Mammary epithelial cell (primary cell): ENCODE measurements around the gene RBM47.

Source experiments
- CTCF ChIP-seq, 2 donors: IDR thresholded peaks in 1 of 2; conservative IDR thresholded peaks in 1 of 2; 2 replicates each; pipeline ENCODE4 v1.5.1; 2011 to 2012; ENCODE audit warnings: inconsistent platforms in 2 of 2, low read length in 2 of 2, mild to moderate bottlenecking in 2 of 2, control low read depth in 1 of 2, low read depth in 1 of 2; ENCODE audit not compliant: insufficient read depth in 1 of 2; ENCODE audit errors: extremely low read depth in 1 of 2
- EZH2 ChIP-seq: IDR thresholded peaks from 2 replicates; pipeline ENCODE4 v1.6.1; 2012; ENCODE audit warnings: low read length, inconsistent platforms, borderline replicate concordance

DNA sequence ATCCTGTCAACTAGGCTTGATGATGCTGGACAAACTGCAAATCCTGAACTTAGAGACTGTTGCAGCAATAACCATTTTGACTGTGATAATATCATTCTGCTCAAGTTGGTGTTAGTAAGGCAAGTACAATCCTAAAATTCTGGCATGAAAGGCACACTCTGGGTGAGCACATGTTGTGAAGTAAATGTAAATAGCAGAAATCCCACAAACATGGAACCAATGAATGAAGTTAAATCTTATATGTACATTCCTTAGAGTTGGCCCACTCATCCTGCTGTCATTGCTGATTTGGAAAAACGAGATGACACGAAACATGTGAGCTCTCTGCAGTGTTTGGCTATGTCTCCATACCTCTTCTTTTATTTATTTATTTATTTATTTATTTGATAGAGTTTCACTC lies 21.0 kb downstream of the RBM47 start:
- TF ChIP-seq CTCF (conservative IDR thresholded peaks at IDR 0.05 in 1 of 2, IDR thresholded peaks at IDR 0.05 in 1 of 2; ENCODE audit: extremely low read depth in 1 of 2, insufficient read depth in 1 of 2, low read depth in 1 of 2, low read length in 2 of 2) (no peak), EZH2 (no peak)
